GM21619 (cell line): ENCODE data around the gene CYB561D1.

Experiments
- ATAC-seq: cut with Tn5 transposase; IDR thresholded peaks from one replicate; pipeline ENCODE4 v1.9.1; 2021; ENCODE audit not compliant: unreplicated experiment

Gene CYB561D1

DNA sequence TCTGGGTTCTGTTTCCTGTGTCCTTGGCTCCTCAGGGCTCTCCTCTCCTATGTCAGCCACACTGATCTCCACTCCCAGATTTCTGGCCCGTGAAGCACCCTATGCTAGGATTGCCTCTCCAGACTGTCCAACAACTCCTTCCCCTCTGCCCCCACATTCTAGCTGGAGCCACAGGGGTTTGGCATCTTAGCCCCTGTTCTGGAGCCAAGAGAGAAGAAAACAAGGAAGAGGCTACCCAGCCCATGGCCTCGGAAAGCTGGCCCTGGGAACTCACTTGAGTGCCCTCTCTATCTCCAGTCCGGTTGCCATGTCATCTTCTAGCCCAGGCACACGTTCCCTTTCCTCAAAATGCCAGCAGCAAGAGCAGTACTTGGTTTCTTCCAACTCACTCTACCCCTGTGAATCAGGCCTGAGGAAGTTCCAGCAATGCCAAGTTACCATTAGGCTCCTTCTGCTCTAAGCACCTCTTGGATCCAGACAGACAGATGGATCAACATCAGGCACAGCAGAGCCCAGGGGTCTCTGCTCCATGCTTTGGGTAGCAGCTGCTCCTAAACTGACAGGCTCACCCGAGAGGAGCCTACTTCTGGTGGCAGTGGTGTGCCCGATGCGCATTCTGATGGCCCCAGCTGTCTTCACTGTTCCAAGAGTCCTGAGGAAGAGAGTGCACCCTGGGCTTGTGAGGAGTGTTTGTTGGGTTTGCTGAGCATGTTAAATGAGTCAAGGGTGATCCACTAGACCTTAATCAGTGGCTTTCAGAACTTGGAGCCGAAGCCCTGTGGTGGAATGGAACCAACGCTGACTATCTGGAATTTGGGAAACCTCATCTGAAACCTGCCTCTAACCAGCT lies 34.2 kb downstream of the CYB561D1 start:
- ATAC-seq, result no peak

DNA sequence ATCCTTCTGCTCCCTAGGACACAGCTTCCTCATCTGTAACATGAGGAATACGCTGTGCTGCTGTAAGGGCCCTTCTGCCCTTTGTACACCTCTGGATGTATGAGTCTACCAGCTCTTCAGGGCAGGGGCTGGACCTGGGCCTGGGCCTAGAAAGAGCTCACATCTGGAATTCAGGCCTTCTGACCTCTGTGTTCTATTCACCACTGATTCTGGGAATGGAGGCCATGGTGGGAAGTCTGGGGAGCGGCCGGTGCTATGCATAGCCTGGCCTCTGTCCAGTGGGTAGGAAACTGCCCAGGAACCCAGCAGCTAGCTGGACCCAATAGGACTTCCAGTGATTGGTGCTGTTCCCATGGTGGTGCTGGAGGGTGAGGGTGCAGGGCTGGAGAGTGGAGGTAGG lies 34.8 kb downstream of the CYB561D1 start:
- no peak for ATAC-seq

DNA sequence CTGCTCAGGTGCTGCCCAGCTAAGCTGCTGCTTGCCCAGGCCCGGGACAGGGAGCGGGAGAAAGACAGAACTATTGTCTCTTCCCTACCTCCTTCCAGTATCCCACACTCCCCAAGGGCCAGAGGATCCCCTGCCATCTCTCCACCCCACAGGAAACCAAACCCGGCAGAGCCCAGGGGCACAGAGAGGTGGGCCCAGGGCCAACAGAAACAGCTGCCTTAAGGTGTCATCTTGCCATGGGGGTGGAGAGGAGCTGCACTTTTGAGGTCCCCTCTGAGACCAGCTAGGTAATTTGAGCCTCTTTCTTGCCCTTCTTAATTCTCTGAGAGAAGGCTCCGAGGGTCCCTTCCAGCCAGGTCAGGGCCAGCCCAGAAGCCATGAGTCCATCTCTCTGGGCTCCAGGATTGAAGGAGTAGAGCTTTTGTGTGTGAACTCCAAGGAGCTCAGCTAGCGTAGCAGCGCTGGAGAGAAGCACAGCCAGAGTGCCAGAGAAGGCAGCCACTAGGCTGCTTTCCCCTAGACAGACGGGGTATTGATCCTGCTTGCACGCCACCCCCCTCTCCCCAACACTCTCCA lies 36.1 kb downstream of the CYB561D1 start:
- no peak for ATAC-seq

DNA sequence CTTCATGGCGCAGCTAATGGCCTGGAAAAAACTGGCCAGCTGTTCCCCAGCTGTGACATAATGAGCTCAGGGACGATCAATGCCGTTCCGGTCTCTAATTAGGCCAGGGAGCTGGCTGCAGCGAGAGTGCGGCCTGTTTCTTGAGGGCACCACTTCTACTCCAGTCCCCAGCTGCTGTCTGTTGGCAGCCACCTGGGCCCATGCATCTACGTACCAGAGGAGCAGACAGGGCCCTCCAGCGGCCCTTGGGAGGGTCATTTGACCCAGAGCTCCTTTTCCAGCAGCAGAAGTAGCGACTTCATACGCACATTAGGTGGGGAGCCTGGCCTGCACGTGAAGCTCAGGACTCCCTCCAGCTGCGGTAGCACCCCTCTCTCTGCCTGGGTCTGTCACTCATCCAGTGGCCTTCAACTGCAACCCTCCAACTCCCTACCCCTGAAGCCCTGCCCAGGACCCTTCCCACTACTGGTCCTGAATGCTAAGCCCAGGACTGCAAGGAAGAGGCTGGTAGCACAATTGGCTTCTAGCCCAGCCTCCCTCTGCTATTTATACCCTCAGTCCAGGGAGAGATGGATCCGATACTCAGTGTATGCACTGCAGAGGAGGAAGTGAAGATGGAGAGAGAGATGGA lies 36.7 kb downstream of the CYB561D1 start:
- ATAC-seq, result no peak

DNA sequence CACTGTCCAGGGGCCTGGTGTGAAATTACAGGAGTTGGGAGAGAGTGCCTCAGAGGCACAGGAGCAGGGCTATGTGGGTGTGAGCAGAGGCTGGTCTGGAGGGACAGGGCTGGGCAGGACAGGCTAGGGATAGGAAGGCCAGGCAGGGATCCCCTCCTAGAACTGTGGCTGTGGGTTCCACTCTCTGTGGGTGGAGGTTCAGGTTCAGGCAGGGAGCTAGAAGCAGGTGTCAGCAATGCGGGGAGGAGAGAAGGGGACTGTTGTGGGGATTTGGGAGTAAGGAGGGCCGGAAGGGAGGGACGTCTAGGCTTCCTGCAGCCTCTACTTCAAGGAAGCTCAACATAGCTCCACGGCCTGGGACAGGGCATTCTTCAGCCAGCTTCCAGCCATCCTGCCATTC lies 37.5 kb downstream of the CYB561D1 start:
- no peak for ATAC-seq

GRCh38 chr1:109531826-109532364 lies 38.0 kb downstream of the CYB561D1 start:
- ATAC-seq, result no peak

DNA sequence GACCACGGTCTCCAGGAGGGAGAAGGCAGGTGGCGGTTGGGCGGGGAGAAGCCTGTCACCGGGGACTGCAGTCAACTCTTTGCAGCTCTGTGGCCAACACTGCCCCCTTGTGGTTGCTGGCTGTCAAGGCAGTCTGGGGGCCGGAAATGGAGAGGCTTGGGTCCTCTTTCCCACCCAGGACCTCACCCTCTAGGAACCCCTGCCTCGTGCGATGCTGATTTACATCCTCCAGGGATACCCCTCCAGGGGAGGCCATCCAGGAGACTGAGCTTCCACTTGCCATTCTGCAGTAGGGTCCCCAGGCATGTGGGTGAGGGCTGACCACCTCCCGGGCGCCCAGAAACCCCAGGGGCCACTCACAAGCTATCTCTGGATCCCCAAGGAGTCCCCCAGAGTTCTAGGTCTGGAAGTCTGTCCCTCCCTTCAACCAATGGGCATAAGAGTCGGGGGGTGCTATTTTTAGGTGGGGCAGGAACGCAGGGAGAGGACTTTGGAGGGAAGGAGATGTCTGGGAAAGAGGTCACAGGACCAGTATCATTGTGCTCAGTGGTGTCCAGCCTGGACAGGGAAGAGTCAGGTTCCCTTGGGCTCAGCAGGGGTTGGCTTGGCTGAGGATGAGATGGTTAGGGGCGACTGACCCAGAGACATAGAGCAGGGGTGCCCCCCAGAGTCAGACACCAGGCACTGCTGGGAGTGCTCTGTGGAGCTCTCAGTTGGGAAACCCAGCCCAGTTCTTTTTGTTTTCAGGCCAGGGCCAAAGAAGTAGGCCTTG lies 38.7 kb downstream of the CYB561D1 start:
- ATAC-seq, result peak; percentile 83

DNA sequence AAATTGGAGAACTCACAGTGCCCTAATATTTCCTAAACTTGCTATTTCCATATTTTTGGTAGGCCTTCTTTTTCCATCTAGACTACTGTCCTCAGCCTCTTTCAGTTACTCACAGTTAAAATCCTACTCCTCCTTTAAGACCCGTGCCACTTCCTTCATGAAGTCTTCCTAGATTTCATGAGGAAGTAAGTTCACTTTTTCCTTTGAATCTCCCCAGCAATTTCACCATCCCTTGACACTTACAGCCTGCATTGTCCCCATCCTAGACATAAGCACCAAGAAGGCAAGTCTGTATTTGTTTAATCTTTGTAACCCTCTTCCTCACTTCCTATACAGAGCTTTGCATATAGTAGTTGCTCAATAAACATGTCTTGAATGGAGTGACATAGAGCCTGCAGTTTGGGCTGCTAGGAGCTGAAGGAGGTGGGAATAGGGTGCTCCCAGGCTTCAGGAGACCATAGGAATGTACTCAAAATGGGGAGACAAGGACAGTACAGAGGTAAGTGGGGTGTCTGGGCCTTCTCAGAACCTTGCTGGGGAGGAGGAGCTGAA lies 40.5 kb downstream of the CYB561D1 start:
- no peak for ATAC-seq

DNA sequence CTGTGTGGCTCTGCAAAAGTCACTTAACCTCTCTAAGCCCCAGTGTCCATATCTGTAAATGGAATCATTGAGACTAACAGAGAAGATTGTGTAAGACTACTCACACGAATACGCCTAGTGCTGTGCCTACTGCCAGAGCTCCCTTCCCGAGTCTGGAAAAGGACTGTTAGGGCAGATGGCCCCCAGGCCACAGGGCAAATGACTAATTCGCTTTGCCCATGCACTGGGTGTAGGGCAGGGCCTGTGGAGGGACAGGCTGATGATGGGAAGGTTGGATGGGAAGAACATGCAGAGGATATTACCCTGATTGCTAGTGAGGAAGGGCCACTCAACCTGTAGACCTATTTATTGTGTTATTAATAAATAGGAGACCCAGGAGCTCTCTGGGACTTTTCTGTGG lies 41.6 kb downstream of the CYB561D1 start:
- ATAC-seq, result no peak

GRCh38 chr1:109535971-109536491 lies 42.1 kb downstream of the CYB561D1 start:
- ATAC-seq, result no peak

GRCh38 chr1:109537450-109538178 lies 43.7 kb downstream of the CYB561D1 start:
- ATAC-seq, result no peak

- no peak for ATAC-seq
Measured at GRCh38 chr1:109538827-109539555, 45.1 kb downstream of the CYB561D1 start.

GRCh38 chr1:109539676-109540075 lies 45.8 kb downstream of the CYB561D1 start, which contains the start of gene GPR61:
TSS of gene GPR61 (plus strand) at chr1:109539872. CDS start at chr1:109543023, 3,151 bp downstream.
- ATAC-seq, result no peak

DNA sequence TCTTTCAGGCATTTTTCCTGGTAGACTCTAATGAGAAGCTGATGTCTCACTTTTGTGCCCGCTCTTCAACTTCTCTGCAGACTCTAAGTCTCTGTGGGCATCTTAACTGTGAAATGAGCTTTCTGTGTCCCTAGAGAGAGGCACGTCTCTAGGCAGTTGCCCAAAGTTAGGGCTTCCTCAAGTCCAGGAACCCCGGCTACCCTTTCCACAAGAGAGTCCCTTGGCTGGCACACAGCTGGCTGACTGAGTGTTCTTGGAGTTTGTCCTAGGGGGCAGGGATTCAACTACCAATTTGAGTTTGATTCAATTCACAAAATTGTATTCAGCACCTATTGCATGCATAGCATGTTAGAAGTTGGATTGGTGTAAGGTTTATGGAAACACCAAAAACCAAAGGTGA lies 47.2 kb downstream of the CYB561D1 start:
- no peak for ATAC-seq

DNA sequence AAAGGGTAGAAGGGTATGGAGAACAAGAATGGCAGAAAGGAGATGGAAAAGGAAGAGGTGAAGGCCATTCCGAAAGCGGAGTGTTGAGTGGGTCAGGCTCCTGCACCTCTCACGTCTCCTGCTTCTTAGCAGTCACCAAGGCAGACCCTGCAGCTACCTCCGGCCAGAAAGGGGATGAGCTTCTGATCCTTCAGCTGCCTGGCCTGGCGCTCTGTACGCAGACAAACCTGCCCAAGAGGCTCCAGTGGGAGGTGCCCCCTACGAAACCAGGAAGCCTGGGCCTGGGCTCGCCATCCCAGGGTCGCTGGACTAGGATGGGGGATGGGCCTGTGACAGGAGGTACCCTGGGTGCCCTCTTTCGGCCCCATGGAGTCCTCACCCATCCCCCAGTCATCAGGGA lies 48.8 kb downstream of the CYB561D1 start:
- ATAC-seq, result no peak

DNA sequence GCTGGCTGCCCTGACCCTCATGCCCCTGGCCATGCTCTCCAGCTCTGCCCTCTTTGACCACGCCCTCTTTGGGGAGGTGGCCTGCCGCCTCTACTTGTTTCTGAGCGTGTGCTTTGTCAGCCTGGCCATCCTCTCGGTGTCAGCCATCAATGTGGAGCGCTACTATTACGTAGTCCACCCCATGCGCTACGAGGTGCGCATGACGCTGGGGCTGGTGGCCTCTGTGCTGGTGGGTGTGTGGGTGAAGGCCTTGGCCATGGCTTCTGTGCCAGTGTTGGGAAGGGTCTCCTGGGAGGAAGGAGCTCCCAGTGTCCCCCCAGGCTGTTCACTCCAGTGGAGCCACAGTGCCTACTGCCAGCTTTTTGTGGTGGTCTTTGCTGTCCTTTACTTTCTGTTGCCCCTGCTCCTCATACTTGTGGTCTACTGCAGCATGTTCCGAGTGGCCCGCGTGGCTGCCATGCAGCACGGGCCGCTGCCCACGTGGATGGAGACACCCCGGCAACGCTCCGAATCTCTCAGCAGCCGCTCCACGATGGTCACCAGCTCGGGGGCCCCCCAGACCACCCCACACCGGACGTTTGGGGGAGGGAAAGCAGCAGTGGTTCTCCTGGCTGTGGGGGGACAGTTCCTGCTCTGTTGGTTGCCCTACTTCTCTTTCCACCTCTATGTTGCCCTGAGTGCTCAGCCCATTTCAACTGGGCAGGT lies 49.5 kb downstream of the CYB561D1 start:
- ATAC-seq, result no peak

GRCh38 chr1:109543988-109544735 lies 50.3 kb downstream of the CYB561D1 start:
- ATAC-seq, result no peak
